SK-N-SH (cell line): Measurements from ENCODE around the gene TRAK1. TPM values are rescaled to one million over a fixed set of nuclear protein-coding genes. Genes with fewer than 3 reads are reported as not detected.

Source experiments
- CTCF ChIA-PET: fragments of 300-600, 350-600 bp; formaldehyde crosslinking; extraction: SDS; loops from one replicate; lab custom pipeline; 2021; lab: Yijun Ruan, JAX
- POLR2A ChIA-PET: fragments of 350-600 bp; sonication (Branson Sonifier 250); formaldehyde crosslinking; extraction: SDS; loops from one replicate; lab custom pipeline; 2020; ENCODE audit warnings: antibody characterized with exemption, inconsistent platforms; lab: Yijun Ruan, JAX
- DNase-seq: peaks from one replicate; pipeline ENCODE4 v3.0.0; 2012
- H2AFZ ChIP-seq: fragments of 200-600 bp; sonication (generic); 2 replicates; pipeline ENCODE4 v1.8.1; 2016; ENCODE audit warnings: antibody characterized with exemption, mild to moderate bottlenecking, low read depth
- H3F3A ChIP-seq: fragments of 200-600 bp; sonication (generic); replicated peaks from 2 replicates; pipeline ENCODE3; 2016; ENCODE audit warnings: antibody characterized with exemption, mild to moderate bottlenecking; ENCODE audit not compliant: insufficient read depth
- H3K27ac ChIP-seq, 2 experiments: fragments of 200-500 bp in 1 of 2; fragments of 200-600 bp in 1 of 2; sonication (Bioruptor generic) in 1 of 2; sonication (generic), shearing (Covaris generic) in 1 of 2; 2 replicates each; pipeline versions ENCODE4 v1.5.1 to v1.6.1; 2014 to 2016; ENCODE audit warnings: low read depth in 2 of 2, inconsistent platforms in 1 of 2, low read length in 1 of 2, mild to moderate bottlenecking in 1 of 2, mixed read lengths in 1 of 2
- H3K27me3 ChIP-seq: fragments of 200-600 bp; sonication (generic), shearing (Covaris generic); 2 replicates; pipeline ENCODE4 v1.6.1; 2016; ENCODE audit warnings: mixed run types; ENCODE audit not compliant: insufficient read depth
- H3K36me3 ChIP-seq, 2 experiments: fragments of 200-500 bp in 1 of 2; fragments of 200-600 bp in 1 of 2; sonication (Bioruptor generic) in 1 of 2; sonication (generic) in 1 of 2; replicated peaks in 1 of 2; 2 replicates each; pipeline versions ENCODE3 to v1.5.1; 2014 to 2016; ENCODE audit warnings: low read length in 1 of 2, mild to moderate bottlenecking in 1 of 2; ENCODE audit not compliant: insufficient read depth in 2 of 2, control insufficient read depth in 1 of 2
- H3K4me1 ChIP-seq, 2 experiments: fragments of 200-500 bp in 1 of 2; fragments of 200-600 bp in 1 of 2; sonication (Bioruptor generic) in 1 of 2; sonication (generic), shearing (Covaris generic) in 1 of 2; 2 replicates each; pipeline versions ENCODE4 v1.5.1 to v1.6.1; 2014 to 2016; ENCODE audit warnings: low read depth in 1 of 2, low read length in 1 of 2, mixed run types in 1 of 2; ENCODE audit not compliant: insufficient read depth in 2 of 2, control insufficient read depth in 1 of 2
- H3K4me2 ChIP-seq: fragments of 200-600 bp; sonication (generic), shearing (Covaris generic); 2 replicates; pipeline ENCODE4 v1.6.1; 2017; ENCODE audit warnings: mixed run types
- H3K4me3 ChIP-seq, 2 experiments: fragments of 200-500 bp in 1 of 2; fragments of 200-600 bp in 1 of 2; sonication (Bioruptor generic) in 1 of 2; sonication (generic), shearing (Covaris generic) in 1 of 2; 2 replicates each; pipeline versions ENCODE4 v1.5.1 to v1.8.1; 2014 to 2016; ENCODE audit warnings: low read depth in 2 of 2, inconsistent platforms in 1 of 2, low read length in 1 of 2, mild to moderate bottlenecking in 1 of 2, mixed read lengths in 1 of 2, moderate library complexity in 1 of 2
- H3K79me2 ChIP-seq: fragments of 200-600 bp; sonication (generic); 2 replicates; pipeline ENCODE4 v1.8.1; 2017; ENCODE audit warnings: mild to moderate bottlenecking; ENCODE audit not compliant: insufficient read depth
- H3K9ac ChIP-seq: fragments of 200-600 bp; sonication (generic); 2 replicates; pipeline ENCODE4 v1.6.1; 2017; ENCODE audit warnings: mixed run types
- H3K9me2 ChIP-seq: fragments of 200-600 bp; sonication (generic); 2 replicates; pipeline ENCODE4 v1.6.1; 2017; ENCODE audit warnings: mixed run types
- H3K9me3 ChIP-seq: fragments of 200-600 bp; sonication (generic); 2 replicates; pipeline ENCODE4 v1.6.1; 2017; ENCODE audit warnings: mixed run types, mild to moderate bottlenecking, moderate library complexity
- H4K20me1 ChIP-seq: fragments of 200-600 bp; sonication (generic); 2 replicates; pipeline ENCODE4 v1.6.1; 2017; ENCODE audit warnings: mild to moderate bottlenecking, mixed run types; ENCODE audit not compliant: insufficient read depth
- ELF1 ChIP-seq: IDR thresholded peaks from 2 replicates; pipeline ENCODE4 v1.4.0; 2012
- FOSL2 ChIP-seq: IDR thresholded peaks from 2 replicates; pipeline ENCODE4 v1.4.0; 2012; ENCODE audit warnings: low read depth, mild to moderate bottlenecking, moderate library complexity, borderline replicate concordance
- FOXJ3 ChIP-seq: sonication (generic); formaldehyde crosslinking; IDR thresholded peaks from 2 replicates; pipeline ENCODE4 v1.5.1; 2020; ENCODE audit warnings: mild to moderate bottlenecking, missing genetic modification reagents
- GABPA ChIP-seq: IDR thresholded peaks from 2 replicates; pipeline ENCODE4 v1.4.0; 2012; ENCODE audit warnings: low read depth, mild to moderate bottlenecking
- GATA2 ChIP-seq: sonication (generic); formaldehyde crosslinking; IDR thresholded peaks from 2 replicates; pipeline ENCODE4 v1.5.0; 2020; ENCODE audit warnings: mild to moderate bottlenecking, missing genetic modification reagents
- MEF2A ChIP-seq: IDR thresholded peaks from 2 replicates; pipeline ENCODE4 v1.4.0; 2012; ENCODE audit warnings: low read depth, borderline replicate concordance
- MXI1 ChIP-seq: IDR thresholded peaks from 2 replicates; pipeline ENCODE4 v1.6.1; 2012; ENCODE audit warnings: mild to moderate bottlenecking, low read depth, low read length, improper control_type of control experiment
- NFIC ChIP-seq: IDR thresholded peaks from 2 replicates; pipeline ENCODE4 v1.4.0; 2012; ENCODE audit warnings: borderline replicate concordance
- RAD21 ChIP-seq: IDR thresholded peaks from 2 replicates; pipeline ENCODE4 v1.6.1; 2012; ENCODE audit warnings: mild to moderate bottlenecking, low read length
- RFX5 ChIP-seq: IDR thresholded peaks from 2 replicates; pipeline ENCODE4 v1.6.1; 2012; ENCODE audit warnings: mild to moderate bottlenecking, improper control_type of control experiment, low read length
- RXRA ChIP-seq: IDR thresholded peaks from 2 replicates; pipeline ENCODE4 v1.4.0; 2012; ENCODE audit warnings: low read depth, mild to moderate bottlenecking, borderline replicate concordance
- SMC3 ChIP-seq: IDR thresholded peaks from 2 replicates; pipeline ENCODE4 v1.6.1; 2012; ENCODE audit warnings: low read depth, low read length, improper control_type of control experiment
- TAF1 ChIP-seq: IDR thresholded peaks from 2 replicates; pipeline ENCODE4 v1.6.1; 2012; ENCODE audit warnings: low read depth, mild to moderate bottlenecking, low read length, moderate library complexity, borderline replicate concordance
- TEAD4 ChIP-seq: IDR thresholded peaks from 2 replicates; pipeline ENCODE4 v1.4.0; 2012; ENCODE audit warnings: mild to moderate bottlenecking, borderline replicate concordance; ENCODE audit not compliant: insufficient read depth
- YY1 ChIP-seq: IDR thresholded peaks from 2 replicates; pipeline ENCODE4 v1.4.0; 2012; ENCODE audit warnings: low read depth, mild to moderate bottlenecking
- WGBS: methylation state at CpG from one replicate; pipeline ENCODE4 v1.1.6; 2017; ENCODE audit warnings: low lambda C conversion rate; 5-methylcytosine and 5-hydroxymethylcytosine counted together
- polyA plus RNA-seq, 3 experiments: library from polyadenylated mRNA; depleted of rRNA; stranded (reverse); fragments of >200 nt; gene quantifications; 2 replicates each; pipeline ENCODE4 v1.2.3, GENCODE V29; 2012
- TF ChIP-seq, protein P1 (sequence below): IDR thresholded peaks from 2 replicates; pipeline ENCODE4 v1.6.1; 2012; ENCODE audit warnings: mild to moderate bottlenecking, low read depth, low read length, moderate library complexity
- TF ChIP-seq, protein P2 (sequence below): IDR thresholded peaks from 2 replicates; pipeline ENCODE4 v1.4.0; 2012; ENCODE audit warnings: low read depth
- TF ChIP-seq, protein P3 (sequence below): fragments of 150-350 bp; IDR thresholded peaks from 2 replicates; pipeline ENCODE4 v1.6.1; 2017; ENCODE audit warnings: antibody characterized with exemption, low read length, low read depth, borderline replicate concordance

The TRAK1 gene
- polyA plus RNA-seq, 1 of the 3 experiments (the other 2 are of a cell fraction), result 12.5 TPM

DNA sequence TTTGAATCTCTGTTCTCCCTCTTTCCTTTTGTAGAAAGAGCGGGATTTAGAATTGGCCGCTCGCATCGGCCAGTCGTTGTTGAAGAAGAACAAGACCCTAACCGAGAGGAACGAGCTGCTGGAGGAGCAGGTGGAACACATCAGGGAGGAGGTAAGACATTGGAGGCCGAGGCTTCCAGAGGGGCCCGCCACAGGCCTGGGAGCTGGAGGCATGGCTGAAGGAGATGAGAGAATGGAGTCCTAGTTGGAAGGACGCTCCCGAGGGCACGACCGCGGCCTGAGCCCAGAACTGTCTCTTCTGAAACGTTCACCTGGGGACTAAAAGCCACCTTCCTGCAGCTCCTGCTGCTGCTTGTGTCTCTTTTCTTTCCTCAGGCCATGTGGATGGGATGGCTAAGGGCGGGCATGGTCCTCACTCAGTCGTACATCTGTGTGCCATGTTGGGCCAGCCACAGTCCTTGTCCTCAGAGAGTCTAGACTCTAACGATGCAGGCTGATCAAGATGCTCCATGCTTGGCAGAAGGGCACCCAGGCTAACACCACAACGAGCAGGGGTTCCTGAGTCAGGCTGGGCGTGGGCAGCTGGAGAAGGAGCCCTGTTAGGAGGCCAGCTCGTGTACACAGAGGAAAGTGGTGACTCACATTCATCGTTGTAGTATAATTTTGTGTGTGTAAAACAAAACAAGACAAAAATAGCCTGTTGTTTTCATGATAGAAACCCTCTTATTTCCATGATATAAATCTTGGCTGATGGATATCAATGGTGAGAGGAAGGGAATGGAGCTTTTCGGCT, 93.7 kb downstream of the TRAK1 start:
- DNase-seq, result no peak
- POLR2A ChIA-PET, result interaction anchor here (0.6 kb wide), 1 partner anchor 14 kb away, joined by 3 read pairs; no protein-coding TSS in a partner anchor
- 91% methylated on average over 18 of the region's 23 CpGs for WGBS
- Histone ChIP-seq H3K36me3 (peaks cover 0 to 2% of the 10 kb centered on the region in 2 experiments), H3K9me3 (no peaks in the 10 kb centered on the region), H3K9ac (no peak overlapping the region), H3K9me2 (no peaks in the 10 kb centered on the region), H3K4me1 (peaks cover under 1 to 2% of the 10 kb centered on the region in 2 experiments; a peak in 2 of 4 replicates), H3K27ac (no peak overlapping the region), H3K4me3 (no peak overlapping the region), H3F3A (no peaks in the 10 kb centered on the region), H4K20me1 (0 out of 2 replicates have a peak, but pooled peaks cover 3% of the 10 kb centered on the region), H3K4me2 (no peak overlapping the region), H3K27me3 (no peaks in the 10 kb centered on the region), H3K79me2 (no peaks in the 10 kb centered on the region), H2AFZ (no peak overlapping the region)
- TF ChIP-seq MXI1, result no peak
- TF ChIP-seq, protein P1, sequence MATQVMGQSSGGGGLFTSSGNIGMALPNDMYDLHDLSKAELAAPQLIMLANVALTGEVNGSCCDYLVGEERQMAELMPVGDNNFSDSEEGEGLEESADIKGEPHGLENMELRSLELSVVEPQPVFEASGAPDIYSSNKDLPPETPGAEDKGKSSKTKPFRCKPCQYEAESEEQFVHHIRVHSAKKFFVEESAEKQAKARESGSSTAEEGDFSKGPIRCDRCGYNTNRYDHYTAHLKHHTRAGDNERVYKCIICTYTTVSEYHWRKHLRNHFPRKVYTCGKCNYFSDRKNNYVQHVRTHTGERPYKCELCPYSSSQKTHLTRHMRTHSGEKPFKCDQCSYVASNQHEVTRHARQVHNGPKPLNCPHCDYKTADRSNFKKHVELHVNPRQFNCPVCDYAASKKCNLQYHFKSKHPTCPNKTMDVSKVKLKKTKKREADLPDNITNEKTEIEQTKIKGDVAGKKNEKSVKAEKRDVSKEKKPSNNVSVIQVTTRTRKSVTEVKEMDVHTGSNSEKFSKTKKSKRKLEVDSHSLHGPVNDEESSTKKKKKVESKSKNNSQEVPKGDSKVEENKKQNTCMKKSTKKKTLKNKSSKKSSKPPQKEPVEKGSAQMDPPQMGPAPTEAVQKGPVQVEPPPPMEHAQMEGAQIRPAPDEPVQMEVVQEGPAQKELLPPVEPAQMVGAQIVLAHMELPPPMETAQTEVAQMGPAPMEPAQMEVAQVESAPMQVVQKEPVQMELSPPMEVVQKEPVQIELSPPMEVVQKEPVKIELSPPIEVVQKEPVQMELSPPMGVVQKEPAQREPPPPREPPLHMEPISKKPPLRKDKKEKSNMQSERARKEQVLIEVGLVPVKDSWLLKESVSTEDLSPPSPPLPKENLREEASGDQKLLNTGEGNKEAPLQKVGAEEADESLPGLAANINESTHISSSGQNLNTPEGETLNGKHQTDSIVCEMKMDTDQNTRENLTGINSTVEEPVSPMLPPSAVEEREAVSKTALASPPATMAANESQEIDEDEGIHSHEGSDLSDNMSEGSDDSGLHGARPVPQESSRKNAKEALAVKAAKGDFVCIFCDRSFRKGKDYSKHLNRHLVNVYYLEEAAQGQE, result no peak
- TF ChIP-seq RAD21, result no peak
- no peak for TF ChIP-seq ELF1
- TF ChIP-seq GATA2, result no peak
- TF ChIP-seq, protein P2, sequence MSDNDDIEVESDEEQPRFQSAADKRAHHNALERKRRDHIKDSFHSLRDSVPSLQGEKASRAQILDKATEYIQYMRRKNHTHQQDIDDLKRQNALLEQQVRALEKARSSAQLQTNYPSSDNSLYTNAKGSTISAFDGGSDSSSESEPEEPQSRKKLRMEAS, result no peak
- TF ChIP-seq GABPA, result no peak
- no peak for TF ChIP-seq RXRA
- TF ChIP-seq MEF2A, result no peak
- TF ChIP-seq NFIC, result no peak
- no peak for TF ChIP-seq RFX5
- no peak for TF ChIP-seq SMC3
- TF ChIP-seq YY1, result no peak
- no peak for TF ChIP-seq FOSL2
- no peak for TF ChIP-seq FOXJ3 (CRISPR knock-in tag)
- TF ChIP-seq TEAD4, result no peak
- TF ChIP-seq, protein P3, sequence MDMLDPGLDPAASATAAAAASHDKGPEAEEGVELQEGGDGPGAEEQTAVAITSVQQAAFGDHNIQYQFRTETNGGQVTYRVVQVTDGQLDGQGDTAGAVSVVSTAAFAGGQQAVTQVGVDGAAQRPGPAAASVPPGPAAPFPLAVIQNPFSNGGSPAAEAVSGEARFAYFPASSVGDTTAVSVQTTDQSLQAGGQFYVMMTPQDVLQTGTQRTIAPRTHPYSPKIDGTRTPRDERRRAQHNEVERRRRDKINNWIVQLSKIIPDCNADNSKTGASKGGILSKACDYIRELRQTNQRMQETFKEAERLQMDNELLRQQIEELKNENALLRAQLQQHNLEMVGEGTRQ, result no peak
- no peak for TF ChIP-seq TAF1
- CTCF ChIA-PET, result interaction anchor here (0.8 to 16.9 kb wide), 5 partner anchors 11 to 85 kb away, joined by 3 to 261 read pairs (median 4); no protein-coding TSS in a partner anchor
